Measurements from ENCODE around the gene MORN1. TPM values are rescaled to one million over a fixed set of nuclear protein-coding genes. Genes with fewer than 3 reads are reported as not detected.

Gene MORN1
- total RNA-seq, 1 donor from 2014 or later: 9.0 TPM

DNA sequence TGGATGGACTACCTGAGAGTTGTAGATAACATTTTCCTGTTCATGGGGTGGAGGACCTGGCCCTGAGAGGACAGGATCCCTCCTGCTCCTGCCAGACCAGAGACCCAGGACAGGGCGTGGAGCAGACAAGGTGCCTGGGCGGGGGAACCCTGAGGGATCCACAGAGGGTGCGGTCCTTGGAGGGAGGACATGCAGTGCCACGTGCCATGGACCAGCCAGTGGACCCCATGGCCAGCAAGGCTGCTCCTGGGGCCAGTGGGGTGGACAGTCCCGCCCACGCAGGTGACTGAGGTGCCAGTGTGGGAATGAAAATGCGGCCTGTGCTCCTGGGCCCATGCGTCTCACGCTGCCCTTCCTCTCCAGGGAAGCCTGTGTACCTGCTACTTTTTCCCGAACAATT is 3.9 kb upstream of the MORN1 start:
- Histone ChIP-seq H3K27me3 (no peaks in the 10 kb centered on the region), H3K4me1 (peaks cover 20% of the 10 kb centered on the region), H3K4me3 (no peak overlapping the region), H3K27ac (no peak overlapping the region), H3K36me3 (peaks cover 53% of the 10 kb centered on the region), H3K9me3 (no peaks in the 10 kb centered on the region)
- TF ChIP-seq, protein P1, sequence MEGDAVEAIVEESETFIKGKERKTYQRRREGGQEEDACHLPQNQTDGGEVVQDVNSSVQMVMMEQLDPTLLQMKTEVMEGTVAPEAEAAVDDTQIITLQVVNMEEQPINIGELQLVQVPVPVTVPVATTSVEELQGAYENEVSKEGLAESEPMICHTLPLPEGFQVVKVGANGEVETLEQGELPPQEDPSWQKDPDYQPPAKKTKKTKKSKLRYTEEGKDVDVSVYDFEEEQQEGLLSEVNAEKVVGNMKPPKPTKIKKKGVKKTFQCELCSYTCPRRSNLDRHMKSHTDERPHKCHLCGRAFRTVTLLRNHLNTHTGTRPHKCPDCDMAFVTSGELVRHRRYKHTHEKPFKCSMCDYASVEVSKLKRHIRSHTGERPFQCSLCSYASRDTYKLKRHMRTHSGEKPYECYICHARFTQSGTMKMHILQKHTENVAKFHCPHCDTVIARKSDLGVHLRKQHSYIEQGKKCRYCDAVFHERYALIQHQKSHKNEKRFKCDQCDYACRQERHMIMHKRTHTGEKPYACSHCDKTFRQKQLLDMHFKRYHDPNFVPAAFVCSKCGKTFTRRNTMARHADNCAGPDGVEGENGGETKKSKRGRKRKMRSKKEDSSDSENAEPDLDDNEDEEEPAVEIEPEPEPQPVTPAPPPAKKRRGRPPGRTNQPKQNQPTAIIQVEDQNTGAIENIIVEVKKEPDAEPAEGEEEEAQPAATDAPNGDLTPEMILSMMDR (IDR thresholded peaks at IDR 0.05): no peak
- ATAC-seq: no peak
- no peak for DNase-seq
- intact Hi-C loops (cut with DNase I): no loop called here

DNA sequence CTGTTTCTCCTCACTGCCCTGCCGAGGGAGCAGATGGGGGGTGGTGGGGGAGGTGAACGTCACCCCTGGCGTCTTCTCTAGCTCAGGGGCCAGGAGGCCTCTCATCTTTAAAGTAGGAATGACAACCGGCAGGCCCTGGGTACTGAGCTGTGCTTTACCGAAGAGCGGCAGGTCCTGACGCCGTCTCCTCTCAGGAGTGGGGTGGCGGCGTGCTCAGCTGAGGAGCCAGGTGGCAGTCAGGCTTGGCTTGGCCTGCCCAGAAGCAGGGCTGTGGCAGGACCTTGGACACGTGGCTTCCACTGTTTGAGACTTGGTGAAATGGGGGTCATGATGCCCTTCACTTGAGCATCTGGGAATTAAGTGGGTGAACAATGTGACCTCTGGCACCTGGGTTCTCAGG is 3.4 kb upstream of the MORN1 start:
- intact Hi-C loops (cut with DNase I): no loop called here
- ATAC-seq: no peak
- H3K36me3 ChIP-seq: peaks cover 49% of the 10 kb centered on the region
- no peaks in the 10 kb centered on the region for H3K9me3 ChIP-seq
- no peak overlapping the region for H3K27ac ChIP-seq
- no peaks in the 10 kb centered on the region for H3K27me3 ChIP-seq
- peaks cover 23% of the 10 kb centered on the region for H3K4me1 ChIP-seq
- H3K4me3 ChIP-seq: no peak overlapping the region
- TF ChIP-seq, protein P1 (IDR thresholded peaks at IDR 0.05): no peak
- DNase-seq: no peak

DNA sequence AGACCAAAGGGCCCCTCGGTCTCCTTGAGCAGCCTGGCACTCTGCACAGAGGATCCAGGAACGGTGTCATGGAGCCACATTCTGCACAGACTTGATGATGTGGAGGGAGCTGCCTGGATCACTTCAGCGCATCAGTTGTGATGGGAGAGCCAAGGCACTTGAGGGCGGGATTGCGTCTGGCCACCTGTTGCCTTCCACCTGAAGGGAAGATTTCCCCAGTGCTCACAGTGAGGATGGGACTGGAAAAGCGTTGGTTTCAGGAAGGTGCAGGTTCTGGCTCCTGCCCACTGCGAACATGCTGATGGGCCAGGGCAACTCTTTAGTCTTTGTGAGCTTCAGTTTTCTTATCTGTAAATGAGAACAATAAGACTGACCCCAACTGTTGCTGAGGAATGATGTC is 2.9 kb upstream of the MORN1 start:
- Histone ChIP-seq H3K9me3 (no peaks in the 10 kb centered on the region), H3K4me1 (peaks cover 23% of the 10 kb centered on the region), H3K27ac (no peak overlapping the region), H3K36me3 (peaks cover 43% of the 10 kb centered on the region), H3K4me3 (no peak overlapping the region), H3K27me3 (no peaks in the 10 kb centered on the region)
- intact Hi-C loops (cut with DNase I): no loop called here
- DNase-seq (no peak), ATAC-seq (no peak)
- TF ChIP-seq, protein P1 (IDR thresholded peaks at IDR 0.05): no peak

DNA sequence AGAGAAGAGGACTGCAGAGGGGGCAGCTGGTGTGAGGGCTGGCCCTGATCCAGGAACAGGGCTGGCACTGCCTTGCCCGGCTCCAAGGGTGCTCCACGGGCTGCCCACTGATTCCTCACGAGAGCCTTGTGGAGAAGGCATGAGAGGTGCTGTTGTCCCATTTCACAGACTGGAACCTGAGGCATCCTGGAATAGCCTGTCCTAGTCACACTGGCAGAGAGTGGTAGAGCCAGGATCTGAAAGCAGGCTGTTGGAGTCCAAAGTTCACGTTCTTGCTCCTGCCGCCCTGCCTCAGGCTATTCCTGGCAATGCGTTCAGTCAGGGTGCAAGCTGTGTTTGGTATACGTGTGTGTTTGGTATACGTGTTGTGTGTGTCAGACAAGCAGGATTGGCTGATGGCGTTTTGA is 2.1 kb upstream of the MORN1 start:
- Histone ChIP-seq H3K4me1 (peaks cover 23% of the 10 kb centered on the region), H3K27me3 (no peaks in the 10 kb centered on the region), H3K27ac (no peak overlapping the region), H3K9me3 (no peaks in the 10 kb centered on the region), H3K36me3 (peaks cover 36% of the 10 kb centered on the region), H3K4me3 (no peak overlapping the region)
- intact Hi-C loops (cut with DNase I): no loop called here
- DNase-seq (no peak), ATAC-seq (no peak)
- TF ChIP-seq, protein P1 (IDR thresholded peaks at IDR 0.05): no peak

DNA sequence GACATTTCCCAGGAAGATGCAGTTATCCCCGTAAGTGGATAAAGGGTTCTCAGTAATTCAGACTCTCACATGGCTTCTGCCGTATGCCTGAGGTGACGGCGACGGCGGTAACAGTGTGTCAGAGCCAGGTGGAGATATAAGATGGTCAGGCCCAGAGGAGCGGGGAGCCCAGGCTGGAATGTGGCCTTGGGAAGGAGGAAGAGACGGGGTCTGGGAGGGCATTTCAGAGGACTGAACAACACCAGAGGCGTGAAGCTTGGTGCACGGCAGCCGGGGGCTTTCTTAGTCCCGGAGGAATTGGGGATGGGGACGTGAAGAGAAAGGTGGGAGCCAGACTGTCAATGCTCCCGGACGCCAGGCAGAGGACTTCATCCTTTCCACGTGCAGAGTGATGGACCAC is 1.3 kb upstream of the MORN1 start:
- intact Hi-C loops (cut with DNase I): no loop called here
- Histone ChIP-seq H3K9me3 (no peaks in the 10 kb centered on the region), H3K36me3 (peaks cover 28% of the 10 kb centered on the region), H3K27ac (peak overlapping the region; percentile 82), H3K4me1 (peaks cover 23% of the 10 kb centered on the region), H3K4me3 (peak overlapping the region; percentile 96), H3K27me3 (no peaks in the 10 kb centered on the region)
- DNase-seq (no peak), ATAC-seq (no peak)
- TF ChIP-seq, protein P1 (IDR thresholded peaks at IDR 0.05): no peak

DNA sequence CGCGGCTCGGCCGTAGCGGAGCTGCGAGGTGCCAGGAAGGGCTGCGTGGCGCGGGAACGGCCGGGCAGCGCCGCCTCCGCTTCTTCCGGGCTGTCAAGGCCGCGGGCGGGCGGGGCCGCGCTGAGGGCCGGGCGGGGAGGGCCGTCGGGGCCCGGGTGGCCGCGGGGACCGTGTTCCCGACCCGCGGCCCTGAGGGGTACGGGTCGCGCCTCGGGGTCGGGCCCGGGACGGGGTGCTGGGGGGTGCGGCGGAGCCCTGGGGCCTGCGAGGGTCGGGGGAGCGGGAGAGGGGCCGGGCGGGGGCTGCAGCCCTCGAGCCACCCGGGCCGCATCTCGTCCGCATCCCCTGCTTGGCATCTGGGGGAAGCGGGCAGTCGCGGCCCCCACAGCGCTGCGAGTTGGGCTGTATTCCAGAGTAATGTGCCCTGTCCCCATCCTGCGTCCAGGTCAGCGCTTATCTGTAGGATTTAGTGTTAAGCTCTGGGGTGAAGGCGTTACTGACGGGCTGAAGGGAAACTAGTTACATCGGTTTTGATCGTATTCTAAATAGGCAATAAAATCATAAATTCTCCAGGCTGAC is 666 bp upstream of the MORN1 start:
- Histone ChIP-seq H3K4me3 (peak overlapping the region; percentile 96), H3K27me3 (no peaks in the 10 kb centered on the region), H3K4me1 (peaks cover 23% of the 10 kb centered on the region), H3K27ac (peak overlapping the region; percentile 82), H3K9me3 (no peaks in the 10 kb centered on the region), H3K36me3 (peaks cover 21% of the 10 kb centered on the region)
- intact Hi-C loops (cut with DNase I): no loop called here
- ATAC-seq: peak; percentile 48
- TF ChIP-seq, protein P1 (IDR thresholded peaks at IDR 0.05): no peak
- no peak for DNase-seq

Data from upper lobe of right lung (tissue), 1 donor.